Measurements from ENCODE around the gene SPACA4. TPM values are rescaled to one million over a fixed set of nuclear protein-coding genes. Genes with fewer than 3 reads are reported as not detected.

Gene SPACA4
- total and polyA plus RNA-seq, 9 of the 15 experiments (the other 6 are each of a cell fraction or from before 2014, with no cell fraction given) = not detected

- DNase-seq (ENCODE audit: extremely low read depth in 1 of 4, low spot score in 3 of 4) = peak; percentile 61 to 79 (median 68)
- ChIA-PET CTCF (ENCODE audit: low intra/inter-chr PET ratio) (no interaction called here), POLR2A (interaction anchor here (0.6 to 1.4 kb wide), 9 partner anchors 9 to 281 kb away, joined by 3 to 6 read pairs (median 3); no protein-coding TSS in a partner anchor)
- peak; percentile 49 for FAIRE-seq
- peak within 1 kb of the TSS; percentile 0; the same call in 2 of the 3 replicates for H3K27ac ChIP-seq (ENCODE audit: extremely low read depth, low read depth, low read length)
- peak within 1 kb of the TSS in 1 of 2 experiments; percentile 94; a peak in 2 of 4 replicates for H3K9ac ChIP-seq (ENCODE audit: insufficient read depth in 1 of 2, low read depth in 2 of 2, low read length in 2 of 2)
- H2AFZ ChIP-seq (ENCODE audit: low read depth, low read length) = no peak within 1 kb of the TSS
- no peak within 1 kb of the TSS; the same call in 1 of the 2 replicates for H3K4me3 ChIP-seq
- H3K27me3 ChIP-seq (ENCODE audit: control insufficient read depth in 2 of 2, insufficient read depth in 2 of 2, low read length in 2 of 2) = no peaks in the 10 kb centered on the region
- intact Hi-C loops (cut with micrococcal nuclease) (no loop called here), in situ Hi-C loops (cut with MboI) (no loop called here)
- no TSS peak for BruUV-seq (replicated peaks)
- ATAC-seq = peak; percentile 52
- H3K9me3 ChIP-seq (replicated peaks; ENCODE audit: control insufficient read depth, insufficient read depth, low read depth, low read length) = no peaks in the 10 kb centered on the region
- peaks cover 37% of the 10 kb centered on the region for H4K20me1 ChIP-seq (replicated peaks; ENCODE audit: control insufficient read depth, insufficient read depth, low read length)
- WGBS (ENCODE audit: insufficient coverage, low coverage, missing lambda C conversion rate) = 24% methylated on average over 25 of the region's 31 CpGs
- H3K4me2 ChIP-seq (ENCODE audit: insufficient read depth, low read length) = peak within 1 kb of the TSS; percentile 91; the same call in 1 of the 2 replicates
- H3K4me1 ChIP-seq (replicated peaks in 1 of 2; ENCODE audit: control insufficient read depth in 2 of 2, insufficient read depth in 2 of 2, low read length in 2 of 2) = peaks cover 22 to 62% of the 10 kb centered on the region in 2 experiments; a peak in 4 of 5 replicates
- peaks cover 36% of the 10 kb centered on the region for H3K79me2 ChIP-seq (ENCODE audit: control insufficient read depth, insufficient read depth, low read length)
- peaks cover 38% of the 10 kb centered on the region; the same call in 2 of the 3 replicates for H3K36me3 ChIP-seq (ENCODE audit: control insufficient read depth, insufficient read depth, low read length)
- H3K9me1 ChIP-seq (ENCODE audit: control insufficient read depth, insufficient read depth, low read length) = peaks cover 11% of the 10 kb centered on the region
- TF ChIP-seq SUPT5H (IDR thresholded peaks at IDR 0.05) (peak; percentile 89), DDX20 (tag; IDR thresholded peaks at IDR 0.05; ENCODE audit: low read depth) (no peak), CTBP1 (IDR thresholded peaks at IDR 0.05; ENCODE audit: borderline replicate concordance) (no peak), ZSCAN29 (IDR thresholded peaks at IDR 0.05) (no peak), ZHX1 (conservative IDR thresholded peaks at IDR 0.05; ENCODE audit: low read length) (no peak), TEAD4 (IDR thresholded peaks at IDR 0.05; ENCODE audit: low read length) (no peak), TEAD4 (CRISPR knock-in tag; IDR thresholded peaks at IDR 0.05; ENCODE audit: borderline replicate concordance) (no peak), E4F1 (CRISPR knock-in tag; IDR thresholded peaks at IDR 0.05; ENCODE audit: borderline replicate concordance) (no peak), MXI1 (IDR thresholded peaks at IDR 0.05; ENCODE audit: low read depth, low read length) (no peak), TFAM (CRISPR knock-in tag; conservative IDR thresholded peaks at IDR 0.05) (no peak), FIP1L1 (IDR thresholded peaks at IDR 0.05; ENCODE audit: low read depth, low read length, poor library complexity, severe bottlenecking) (peak; percentile 31), CCNT2 (IDR thresholded peaks at IDR 0.05; ENCODE audit: borderline replicate concordance, extremely low read depth, insufficient read length, low read depth, low read length) (peak; percentile 2), CHCHD3 (CRISPR knock-in tag; IDR thresholded peaks at IDR 0.05) (0 out of 2 replicates have a peak, but pooled peaks have one; percentile 13), PYGO2 (tag; IDR thresholded peaks at IDR 0.05) (no peak)
- TF ChIP-seq, protein P1, sequence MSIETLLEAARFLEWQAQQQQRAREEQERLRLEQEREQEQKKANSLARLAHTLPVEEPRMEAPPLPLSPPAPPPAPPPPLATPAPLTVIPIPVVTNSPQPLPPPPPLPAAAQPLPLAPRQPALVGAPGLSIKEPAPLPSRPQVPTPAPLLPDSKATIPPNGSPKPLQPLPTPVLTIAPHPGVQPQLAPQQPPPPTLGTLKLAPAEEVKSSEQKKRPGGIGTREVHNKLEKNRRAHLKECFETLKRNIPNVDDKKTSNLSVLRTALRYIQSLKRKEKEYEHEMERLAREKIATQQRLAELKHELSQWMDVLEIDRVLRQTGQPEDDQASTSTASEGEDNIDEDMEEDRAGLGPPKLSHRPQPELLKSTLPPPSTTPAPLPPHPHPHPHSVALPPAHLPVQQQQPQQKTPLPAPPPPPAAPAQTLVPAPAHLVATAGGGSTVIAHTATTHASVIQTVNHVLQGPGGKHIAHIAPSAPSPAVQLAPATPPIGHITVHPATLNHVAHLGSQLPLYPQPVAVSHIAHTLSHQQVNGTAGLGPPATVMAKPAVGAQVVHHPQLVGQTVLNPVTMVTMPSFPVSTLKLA (conservative IDR thresholded peaks at IDR 0.05) = no peak
These were observed 8.1 kb downstream of the SPACA4 start, which contains the start of gene FAM83E for GRCh38 chr19:48614436-48615230. TSS of gene FAM83E (minus strand) at chr19:48615076. CDS start at chr19:48613372, 1,704 bp downstream.
